Non-pigmented ciliary epithelial cell (primary cell): ENCODE results near the gene NFAM1.

ENCODE experiments used
- DNase-seq: peaks from one replicate; pipeline ENCODE4 v3.0.0-alpha.2; 2010; ENCODE audit warnings: low read depth

Gene NFAM1

DNA sequence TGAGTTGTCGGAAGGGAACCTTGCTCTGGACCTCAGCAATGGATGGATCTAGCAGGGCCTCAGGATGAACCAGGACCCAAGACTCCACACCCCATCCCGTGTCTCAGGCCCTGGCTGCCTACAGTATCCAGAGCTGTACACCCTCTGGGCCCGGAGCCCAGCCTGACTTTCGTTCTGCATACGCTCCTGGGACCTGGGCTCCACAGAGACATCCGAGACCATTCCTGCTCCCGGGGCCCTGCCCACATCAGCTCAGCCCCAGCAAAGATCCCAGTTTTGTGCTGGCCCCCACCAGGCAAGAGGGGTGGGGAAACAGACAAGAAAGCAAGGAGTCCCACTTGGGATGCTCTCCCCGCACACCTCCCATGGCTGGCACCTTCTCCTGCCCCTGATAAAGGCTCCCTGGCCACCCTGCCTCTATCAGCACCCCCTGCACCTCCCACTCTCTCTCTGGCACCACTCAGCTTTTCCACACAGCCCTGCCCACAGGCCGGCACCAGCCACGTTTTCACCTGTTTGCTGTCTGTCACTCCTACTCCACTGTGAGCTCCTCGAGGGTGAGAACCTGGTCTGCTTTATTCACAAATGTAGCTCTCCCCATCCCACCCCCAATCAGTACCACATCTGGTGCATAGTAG is 97.2 kb downstream of the NFAM1 start:
- no peak for DNase-seq

DNA sequence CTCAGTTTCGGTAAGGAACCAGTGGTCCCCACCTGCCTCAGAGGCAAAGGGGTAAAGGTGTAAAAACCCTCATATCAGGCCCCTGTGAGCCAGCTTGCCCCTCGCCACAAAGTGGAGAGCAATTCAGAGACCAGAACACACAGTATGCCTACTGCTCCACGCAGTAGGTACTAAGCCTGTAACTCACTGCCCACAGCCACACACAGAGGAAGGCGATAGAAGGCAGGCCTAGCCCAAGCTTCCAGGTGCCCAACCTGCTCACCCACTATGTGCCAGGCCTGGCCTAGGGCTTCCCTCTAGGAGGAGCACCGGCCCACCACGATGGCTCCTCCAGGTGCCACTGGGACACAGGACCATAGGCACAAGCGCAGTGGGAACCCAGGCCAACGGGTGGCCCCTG is 98.7 kb downstream of the NFAM1 start:
- no peak for DNase-seq

DNA sequence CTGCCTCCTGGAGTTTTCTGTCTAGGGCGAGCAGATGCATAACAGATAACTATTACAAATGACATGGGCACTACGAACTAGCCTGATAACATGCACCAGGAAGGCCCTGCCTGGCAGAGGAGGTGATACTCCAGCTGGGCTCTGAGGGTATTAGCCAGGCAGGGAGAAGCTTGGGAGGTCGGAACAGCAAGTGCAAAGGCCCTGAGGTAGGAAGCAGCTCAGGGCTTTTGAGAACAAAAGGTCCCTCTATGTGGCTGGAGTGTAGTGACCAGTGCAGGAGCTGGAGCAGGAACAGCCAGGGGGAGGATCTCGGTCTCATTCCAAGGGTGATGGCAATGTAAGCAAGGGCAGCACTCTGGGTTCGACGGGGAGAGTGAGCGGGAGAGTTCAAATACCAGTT is 100.1 kb downstream of the NFAM1 start:
- DNase-seq, result no peak

DNA sequence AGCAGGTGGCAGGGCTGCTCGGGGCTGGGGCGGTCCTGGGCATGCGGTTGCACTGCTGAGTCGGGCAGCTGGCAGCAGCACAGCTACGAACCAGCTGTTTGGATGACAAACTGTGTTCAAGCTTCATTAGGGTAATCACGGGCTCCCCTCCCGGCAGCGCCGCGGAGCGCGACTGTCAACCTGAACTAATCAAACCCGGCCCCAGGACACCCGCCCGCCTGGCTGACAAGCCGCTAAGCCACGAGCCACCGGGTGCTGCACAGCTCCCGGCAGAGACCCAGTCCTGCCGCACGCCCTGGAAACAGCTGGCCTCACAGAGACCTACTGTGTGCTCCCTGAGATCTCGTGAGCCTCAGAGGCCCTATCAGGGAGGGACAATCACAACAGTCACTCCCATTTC is 101.2 kb downstream of the NFAM1 start:
- no peak for DNase-seq
